Adrenal gland (tissue), 12 donors: ENCODE measurements around the gene H6PD. TPM values are rescaled to one million over a fixed set of nuclear protein-coding genes. Genes with fewer than 3 reads are reported as not detected.

ENCODE experiments used
- DNase-seq, 7 donors: peaks; one replicate each; pipeline ENCODE4 v3.0.0-alpha.2; 2019 to 2020
- H3K27ac ChIP-seq, 5 donors: fragments of 200-600 bp; sonication (generic) in 4 of 5; 1 replicate in 3 of 5; 2 replicates in 2 of 5; pipeline versions ENCODE4 v1.5.1 to v1.8.0; 2016 to 2020; ENCODE audit warnings: mild to moderate bottlenecking in 1 of 5
- H3K27me3 ChIP-seq: fragments of 200-600 bp; 2 replicates; pipeline ENCODE4 v1.8.0; 2021
- H3K36me3 ChIP-seq, 2 donors: fragments of 200-600 bp; replicated peaks in 1 of 2; 1 replicate in 1 of 2; 2 replicates in 1 of 2; pipeline versions ENCODE4 v1.5.1 to v1.8.0; 2018 to 2022
- H3K4me1 ChIP-seq, 2 donors: fragments of 200-600 bp; replicated peaks in 1 of 2; 1 replicate in 1 of 2; 2 replicates in 1 of 2; pipeline versions ENCODE4 v1.5.1 to v1.8.0; 2018 to 2021
- H3K4me3 ChIP-seq, 4 donors: fragments of 200-600 bp; sonication (generic) in 3 of 4; one replicate each; pipeline ENCODE4 v1.5.1; 2016 to 2018
- H3K9me3 ChIP-seq, 3 donors: fragments of 200-600 bp; sonication (generic) in 1 of 3; replicated peaks in 1 of 3; 1 replicate in 2 of 3; 2 replicates in 1 of 3; pipeline versions ENCODE4 v1.5.1 to v1.8.0; 2016 to 2021
- CTCF ChIP-seq, 6 experiments: fragments of 450-650 bp in 4 of 6; fragments of 200-600 bp in 2 of 6; sonication (generic) in 1 of 6; IDR thresholded peaks; 1 replicate in 5 of 6; 2 replicates in 1 of 6; pipeline versions ENCODE4 v1.5.1 to v1.8.0; 2016 to 2021; ENCODE audit warnings: antibody characterized with exemption in 6 of 6, mild to moderate bottlenecking in 2 of 6, moderate library complexity in 1 of 6
- POLR2A ChIP-seq, 2 donors: fragments of 450-650 bp; IDR thresholded peaks; one replicate each; pipeline ENCODE4 v1.6.1; 2017; ENCODE audit warnings: antibody characterized with exemption in 2 of 2, mild to moderate bottlenecking in 2 of 2, moderate library complexity in 1 of 2
- WGBS, 4 donors: extraction: QIAGEN DNeasy Blood & Tissue Kit in 2 of 4; methylation state at CpG; one replicate each; pipeline versions ENCODE4 v1.1.5 to v1.1.7; 2013 to 2017; 5-methylcytosine and 5-hydroxymethylcytosine counted together
- intact Hi-C, 2 donors: fragments of 100-400 bp; cut with DNase I; formaldehyde crosslinking; loops; one replicate each; pipeline versions ENCODE4 v1.14.1 to v1.15.0; 2022 to 2023
- polyA plus RNA-seq, 3 donors: library from polyadenylated mRNA; stranded (reverse); fragments of 200-250 nt in 2 of 3; fragments of 350-450 nt in 1 of 3; fragmentation: Illumina TruSeq in 1 of 3; extraction: RNeasy Lipid Tissue Mini Kit (QIAGEN cat#74804) in 1 of 3; gene quantifications; one replicate each; pipeline ENCODE4 v1.2.3, GENCODE V29; 2013 to 2014
- total RNA-seq, 9 donors: library from RNA; depleted of rRNA in 4 of 9; stranded (reverse); fragments of >200 nt in 4 of 9; fragments of 120-200 nt in 1 of 9; fragmentation: NEBNext Ultra II Directional in 1 of 9; extraction: Animal tissue kit (Norgen Biotek cat#: 25700) in 1 of 9; gene quantifications; one replicate each; pipeline versions ENCODE4 v1.1.0 to v1.2.4, GENCODE V29; 2013 to 2023
- donor health status: healthy with polysubstance abuse.
- donor health status: Bipolar disorder and iron deficiency.
- donor health status: DM: yes; HTN: yes; CAD: no.
- donor health status: DM: no; HTN: no; CAD: no.
- donor health status: DM: no; HTN: no; CAD: no.
- donor health status: DM: yes; HTN: yes; CAD: no.

H6PD gene
- total and polyA plus RNA-seq, 12 donors = 20.3 to 116 (median 80.4) TPM

- Histone ChIP-seq H3K27ac (peak overlapping the region in 1 of 5 donors; percentile 58), H3K4me1 (peaks cover 6 to 30% of the 10 kb centered on the region in 2 donors), H3K9me3 (no peaks in the 10 kb centered on the region), H3K27me3 (no peaks in the 10 kb centered on the region), H3K4me3 (peak overlapping the region in 1 of 4 donors; percentile 94), H3K36me3 (no peaks in the 10 kb centered on the region)
- DNase-seq = no peak
- TF ChIP-seq CTCF (IDR thresholded peaks at IDR 0.05) (peak in 1 of 6 experiments; percentile 22), POLR2A (IDR thresholded peaks at IDR 0.05) (no peak)
- 40 to 71% (median 69%) methylated on average over 10 of the region's 10 CpGs for WGBS, 4 donors
- intact Hi-C loops = no loop called here
Observed at GRCh38 chr1:9294910-9295636, 60.5 kb downstream of the H6PD start.

- no peaks in the 10 kb centered on the region for H3K9me3 ChIP-seq
- WGBS, 4 donors = 78 to 91% (median 81%) methylated on average over 9 of the region's 9 CpGs
- no peak overlapping the region for H3K27ac ChIP-seq
- no peak overlapping the region for H3K4me3 ChIP-seq
- no peaks in the 10 kb centered on the region for H3K36me3 ChIP-seq
- intact Hi-C loops = no loop called here
- H3K4me1 ChIP-seq = peaks cover 6 to 22% of the 10 kb centered on the region in 2 donors
- H3K27me3 ChIP-seq = no peaks in the 10 kb centered on the region
- DNase-seq = no peak
- TF ChIP-seq POLR2A (IDR thresholded peaks at IDR 0.05) = no peak
- TF ChIP-seq CTCF (IDR thresholded peaks at IDR 0.05) = no peak
Observed at GRCh38 chr1:9295884-9296283, 61.3 kb downstream of the H6PD start.

- intact Hi-C loops = no loop called here
Observed at GRCh38 chr1:9296850-9297249, 62.3 kb downstream of the H6PD start.

GRCh38 chr1:9297831-9298230, 63.3 kb downstream of the H6PD start:
- Histone ChIP-seq H3K36me3 (no peaks in the 10 kb centered on the region), H3K27ac (no peak overlapping the region), H3K9me3 (no peaks in the 10 kb centered on the region), H3K4me1 (peaks cover 6 to 19% of the 10 kb centered on the region in 2 donors), H3K4me3 (no peak overlapping the region), H3K27me3 (no peaks in the 10 kb centered on the region)
- intact Hi-C loops = no loop called here
- DNase-seq = no peak
- WGBS, 4 donors = 63 to 95% (median 89%) methylated on average over 7 to 9 of the region's 9 CpGs
- TF ChIP-seq POLR2A (IDR thresholded peaks at IDR 0.05) (no peak), CTCF (IDR thresholded peaks at IDR 0.05) (no peak)

More at GRCh38 chr1:9296850-9297249, 62.3 kb downstream of the H6PD start:
- no peak overlapping the region for H3K4me3 ChIP-seq
- no peak for DNase-seq
- no peaks in the 10 kb centered on the region for H3K36me3 ChIP-seq
- TF ChIP-seq CTCF (IDR thresholded peaks at IDR 0.05) (no peak), POLR2A (IDR thresholded peaks at IDR 0.05) (no peak)
- H3K27ac ChIP-seq = no peak overlapping the region
- WGBS, 4 donors = 81 to 100% (median 85%) methylated on average over 5 to 6 of the region's 6 CpGs
- peaks cover 6 to 17% of the 10 kb centered on the region in 2 donors for H3K4me1 ChIP-seq
- no peaks in the 10 kb centered on the region for H3K9me3 ChIP-seq
- no peaks in the 10 kb centered on the region for H3K27me3 ChIP-seq
